Measurements from ENCODE around the gene PTAR1. TPM values are rescaled to one million over a fixed set of nuclear protein-coding genes. Genes with fewer than 3 reads are reported as not detected.

PTAR1 gene
- total and polyA plus RNA-seq, 11 donors = 5.8 to 37.4 (median 23.7) TPM

DNA sequence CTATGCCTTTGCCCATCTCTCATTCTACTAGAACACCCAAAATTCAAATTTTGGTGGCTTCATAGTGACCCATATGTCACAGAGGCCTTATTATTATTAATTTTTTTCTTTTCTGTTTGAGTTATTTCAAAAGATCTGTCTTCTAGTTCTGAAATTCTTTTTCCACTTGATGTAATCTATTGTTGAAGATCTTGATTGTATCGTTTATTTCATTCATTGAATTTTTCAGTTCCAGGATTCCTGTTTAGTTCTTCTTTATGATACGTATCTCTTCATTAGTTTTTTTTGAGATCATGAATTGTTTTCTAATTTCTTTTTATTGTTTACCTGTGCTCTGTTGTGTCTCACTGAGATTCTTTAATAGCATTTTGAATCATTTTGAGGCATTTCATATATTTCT is 63.0 kb downstream of the PTAR1 start:
- no peaks in the 10 kb centered on the region for H3K4me1 ChIP-seq
- TF ChIP-seq, protein P1, sequence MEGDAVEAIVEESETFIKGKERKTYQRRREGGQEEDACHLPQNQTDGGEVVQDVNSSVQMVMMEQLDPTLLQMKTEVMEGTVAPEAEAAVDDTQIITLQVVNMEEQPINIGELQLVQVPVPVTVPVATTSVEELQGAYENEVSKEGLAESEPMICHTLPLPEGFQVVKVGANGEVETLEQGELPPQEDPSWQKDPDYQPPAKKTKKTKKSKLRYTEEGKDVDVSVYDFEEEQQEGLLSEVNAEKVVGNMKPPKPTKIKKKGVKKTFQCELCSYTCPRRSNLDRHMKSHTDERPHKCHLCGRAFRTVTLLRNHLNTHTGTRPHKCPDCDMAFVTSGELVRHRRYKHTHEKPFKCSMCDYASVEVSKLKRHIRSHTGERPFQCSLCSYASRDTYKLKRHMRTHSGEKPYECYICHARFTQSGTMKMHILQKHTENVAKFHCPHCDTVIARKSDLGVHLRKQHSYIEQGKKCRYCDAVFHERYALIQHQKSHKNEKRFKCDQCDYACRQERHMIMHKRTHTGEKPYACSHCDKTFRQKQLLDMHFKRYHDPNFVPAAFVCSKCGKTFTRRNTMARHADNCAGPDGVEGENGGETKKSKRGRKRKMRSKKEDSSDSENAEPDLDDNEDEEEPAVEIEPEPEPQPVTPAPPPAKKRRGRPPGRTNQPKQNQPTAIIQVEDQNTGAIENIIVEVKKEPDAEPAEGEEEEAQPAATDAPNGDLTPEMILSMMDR (IDR thresholded peaks at IDR 0.05) = no peak
- no peak for TF ChIP-seq POLR2A (IDR thresholded peaks at IDR 0.05)
- 90 to 95% (median 93%) methylated on average over 2 of the region's 2 CpGs for WGBS, 4 donors
- ATAC-seq (no peak), DNase-seq (no peak)
- intact Hi-C loops (cut with DNase I) = no loop called here
- H3K27me3 ChIP-seq = no peaks in the 10 kb centered on the region
- H3K4me3 ChIP-seq = no peak overlapping the region
- no peaks in the 10 kb centered on the region for H3K36me3 ChIP-seq
- no peak overlapping the region for H3K27ac ChIP-seq
- peaks cover 0 to 60% (median 29%) of the 10 kb centered on the region in 12 donors for H3K9me3 ChIP-seq

DNA sequence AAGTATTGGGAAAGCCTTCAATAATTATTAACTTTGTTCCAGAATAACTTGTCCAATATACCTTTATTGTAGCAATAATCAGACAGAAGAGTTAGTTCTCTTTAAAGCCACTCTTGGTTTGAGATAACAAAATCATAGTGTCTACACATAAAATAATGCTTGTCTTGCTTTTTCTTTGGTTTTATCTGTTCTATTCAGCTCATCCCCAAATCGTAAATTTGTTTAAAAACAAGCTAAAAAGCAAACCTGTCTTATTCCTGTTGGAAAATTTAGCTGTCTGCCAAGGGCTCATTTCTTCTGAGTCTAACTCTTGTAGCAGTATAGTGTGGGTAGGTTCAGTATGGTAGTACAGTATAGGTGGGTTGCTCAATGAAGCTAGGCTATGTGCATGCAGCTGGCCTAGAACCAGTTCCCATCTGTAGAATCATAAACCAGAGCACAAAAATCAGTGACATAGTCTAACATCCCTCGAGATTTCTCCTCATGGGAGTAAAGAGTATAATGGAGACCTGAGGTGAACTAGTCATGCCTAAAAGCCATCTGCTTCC is 69.7 kb downstream of the PTAR1 start:
- intact Hi-C loops (cut with DNase I) = no loop called here
- H3K4me3 ChIP-seq = no peak overlapping the region
- no peaks in the 10 kb centered on the region for H3K36me3 ChIP-seq
- TF ChIP-seq POLR2A (IDR thresholded peaks at IDR 0.05) = no peak
- TF ChIP-seq, protein P1 (IDR thresholded peaks at IDR 0.05) = no peak
- ATAC-seq (no peak), DNase-seq (no peak)
- WGBS, 4 donors = 61 to 77% (median 67%) methylated on average over 2 of the region's 2 CpGs
- peaks cover 0 to 11% (median 0%) of the 10 kb centered on the region in 12 donors for H3K9me3 ChIP-seq
- no peak overlapping the region for H3K27ac ChIP-seq
- H3K4me1 ChIP-seq = no peaks in the 10 kb centered on the region
- no peaks in the 10 kb centered on the region for H3K27me3 ChIP-seq

DNA sequence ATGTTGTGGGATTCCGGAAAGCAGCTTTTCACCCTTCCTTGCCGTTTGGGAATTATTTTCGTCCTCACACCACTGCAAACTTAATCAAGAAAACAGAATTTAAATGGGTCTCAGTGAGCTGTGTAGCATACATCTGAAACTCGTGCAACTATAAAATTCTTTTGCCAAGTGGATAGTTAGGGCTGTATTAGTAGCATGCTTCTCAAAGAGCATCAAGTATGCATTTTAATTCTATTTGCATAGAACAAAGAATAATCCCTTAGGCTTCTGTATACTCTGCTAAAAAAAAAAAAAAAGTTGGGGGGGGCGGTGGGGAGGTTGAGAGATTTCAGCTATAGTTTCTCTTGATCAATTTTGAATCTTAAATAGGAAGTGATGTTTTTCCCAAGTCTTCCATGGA is 75.9 kb downstream of the PTAR1 start:
- no peak for ATAC-seq
- intact Hi-C loops (cut with DNase I) = no loop called here
- no peak for DNase-seq
- 77 to 81% (median 79%) methylated on average over 5 of the region's 5 CpGs for WGBS, 4 donors
- H3K9me3 ChIP-seq = no peaks in the 10 kb centered on the region
- no peaks in the 10 kb centered on the region for H3K27me3 ChIP-seq
- TF ChIP-seq POLR2A (IDR thresholded peaks at IDR 0.05) = no peak
- TF ChIP-seq, protein P1 (IDR thresholded peaks at IDR 0.05) = no peak
- no peak overlapping the region for H3K27ac ChIP-seq
- no peak overlapping the region for H3K4me3 ChIP-seq
- H3K4me1 ChIP-seq = no peaks in the 10 kb centered on the region
- H3K36me3 ChIP-seq = no peaks in the 10 kb centered on the region

DNA sequence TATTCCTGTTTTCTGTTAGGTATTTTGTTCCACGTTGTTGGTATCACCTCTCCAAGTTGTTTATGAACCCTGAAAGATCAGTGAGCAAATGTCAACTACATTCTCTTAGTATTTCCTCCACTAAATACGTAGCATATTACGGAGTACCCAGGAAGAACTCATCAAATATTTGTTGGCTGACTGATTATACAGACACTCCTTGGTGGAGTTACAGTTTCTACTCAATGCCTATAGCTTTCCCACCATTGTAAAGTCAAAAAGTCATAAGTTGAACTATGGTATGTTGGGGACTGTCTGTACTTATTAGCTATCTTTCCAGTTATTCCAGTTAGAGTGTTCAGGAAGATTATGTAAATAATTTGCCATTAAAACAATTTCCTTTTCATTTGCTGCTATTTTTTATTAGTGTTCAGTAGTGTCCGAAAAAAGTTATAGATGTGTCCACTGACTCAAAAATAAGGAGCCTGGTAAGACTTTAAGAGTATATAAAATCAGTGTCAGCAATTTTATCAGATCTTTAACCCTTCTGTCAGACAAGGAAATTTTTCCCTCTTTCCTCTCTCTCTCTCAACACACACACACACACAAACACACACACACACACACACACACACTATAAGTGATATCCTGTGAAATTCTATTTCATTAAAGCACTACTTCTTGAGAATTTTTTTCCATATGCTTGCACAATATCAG is 80.8 kb downstream of the PTAR1 start:
- Histone ChIP-seq H3K27me3 (no peaks in the 10 kb centered on the region), H3K4me1 (peaks cover 0 to 2% (median 0%) of the 10 kb centered on the region in 12 donors), H3K9me3 (no peaks in the 10 kb centered on the region), H3K36me3 (no peaks in the 10 kb centered on the region), H3K27ac (no peak overlapping the region), H3K4me3 (no peak overlapping the region)
- intact Hi-C loops (cut with DNase I) = loop anchor here in 6 of 10 donors (5.0 to 10.0 kb wide), 3 partner anchors 196 to 254 kb away; no protein-coding TSS in a partner anchor
- no peak for ATAC-seq
- 74 to 82% (median 79%) methylated on average over 4 of the region's 4 CpGs for WGBS, 4 donors
- no peak for DNase-seq
- TF ChIP-seq, protein P1 (IDR thresholded peaks at IDR 0.05) = no peak
- TF ChIP-seq POLR2A (IDR thresholded peaks at IDR 0.05) = no peak
